ENCODE measurements around the gene CRK. TPM values are rescaled to one million over a fixed set of nuclear protein-coding genes. Genes with fewer than 3 reads are reported as not detected.
A peak's percentile ranks its signal among the peaks of the same experiment; 100 is the strongest.

The CRK gene
- total and polyA plus RNA-seq, 10 of the 15 experiments (the other 5 are each of a cell fraction or from before 2014, with no cell fraction given) = 11.1 to 23.8 (median 20.5) TPM

- no peak for TF ChIP-seq ZZZ3 (IDR thresholded peaks at IDR 0.05; ENCODE audit: control insufficient read depth, insufficient read length, low read depth)
- TF ChIP-seq BHLHE40 (IDR thresholded peaks at IDR 0.05; ENCODE audit: borderline replicate concordance in 1 of 2, low read depth in 2 of 2, low read length in 1 of 2) = peak; percentile 36 to 77; a peak in 2 of 4 replicates
- peak; percentile 93 for TF ChIP-seq NR2F1 (conservative IDR thresholded peaks at IDR 0.05)
- no peak for TF ChIP-seq ZNF217 (IDR thresholded peaks at IDR 0.05)
- no peak for TF ChIP-seq CEBPZ (IDR thresholded peaks at IDR 0.05; ENCODE audit: low read depth, low read length)
- no peak for TF ChIP-seq RB1 (IDR thresholded peaks at IDR 0.05; ENCODE audit: borderline replicate concordance)
- no peak for TF ChIP-seq SREBF1 (IDR thresholded peaks at IDR 0.05; ENCODE audit: low read length)
- no peak for TF ChIP-seq SMAD5 (IDR thresholded peaks at IDR 0.05; ENCODE audit: low read depth)
- TF ChIP-seq ATF3 (IDR thresholded peaks at IDR 0.05; ENCODE audit: borderline replicate concordance, extremely low read depth, low read depth, low read length) = no peak
- peak; percentile 87 for TF ChIP-seq DPF2 (IDR thresholded peaks at IDR 0.05)
- TF ChIP-seq ZBTB33 (IDR thresholded peaks at IDR 0.05) = no peak
- TF ChIP-seq ZSCAN29 (IDR thresholded peaks at IDR 0.05) = 0 out of 2 replicates have a peak, but pooled peaks have one; percentile 13
- peak; percentile 61 to 78; a peak in 3 of 4 replicates for TF ChIP-seq IKZF2 (IDR thresholded peaks at IDR 0.05)
- TF ChIP-seq YBX1 (IDR thresholded peaks at IDR 0.05) = no peak
- no peak for TF ChIP-seq HDGF (IDR thresholded peaks at IDR 0.05)
- no peak for TF ChIP-seq WRNIP1 (IDR thresholded peaks at IDR 0.05; ENCODE audit: borderline replicate concordance, low read depth, low read length)
- peak; percentile 81; the same call in 1 of the 2 replicates for TF ChIP-seq TCF12 (IDR thresholded peaks at IDR 0.05; ENCODE audit: low read depth, low read length)
- TF ChIP-seq USF2 (IDR thresholded peaks at IDR 0.05; ENCODE audit: borderline replicate concordance, low read depth, low read length) = no peak
Observed at GRCh38 chr17:1474402-1475189, 18.6 kb upstream of the CRK start (continued).
